ENCODE data around the gene PHF2.

DNA sequence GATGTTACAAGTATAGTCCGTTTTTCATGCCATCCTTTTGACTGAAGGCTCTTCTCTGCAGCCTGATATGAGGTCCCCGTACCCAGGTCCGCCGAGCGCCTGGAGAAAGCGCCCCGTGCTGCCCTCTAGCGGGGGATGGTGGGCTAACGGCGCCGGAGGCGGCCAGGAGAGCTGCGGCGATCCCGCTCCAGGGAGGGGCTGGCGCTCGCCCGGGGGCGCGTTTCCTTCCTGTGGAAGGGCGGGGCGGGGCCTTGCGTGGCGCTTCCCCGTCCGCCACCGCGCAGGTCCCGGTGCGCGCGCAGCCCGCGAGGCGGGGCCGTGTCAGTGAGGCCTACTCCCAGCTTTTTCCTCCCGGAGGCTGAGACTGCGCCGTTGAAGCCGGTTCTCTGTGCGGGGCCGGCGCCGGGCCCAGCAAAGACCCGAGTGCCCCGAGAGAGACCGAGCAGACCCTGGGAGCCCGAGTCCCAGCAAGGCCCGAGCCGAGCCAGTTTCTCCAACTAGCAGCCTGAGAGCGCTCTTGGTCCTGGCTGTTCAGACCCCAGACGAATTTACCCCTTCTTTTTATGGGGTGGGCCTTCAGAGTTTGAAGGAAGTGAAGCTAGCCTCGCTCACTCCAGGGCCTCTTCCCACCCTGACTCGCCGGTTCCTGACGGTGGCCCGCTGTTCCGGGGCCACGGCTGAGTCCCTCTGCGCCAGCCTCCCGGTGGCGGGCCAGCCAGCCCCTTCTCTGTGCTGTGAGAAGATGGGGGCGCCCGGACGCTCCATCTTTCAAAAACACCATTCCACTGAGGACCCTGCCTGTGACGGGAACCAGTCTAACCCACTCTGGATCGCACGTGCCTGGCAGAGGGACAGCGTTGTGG lies 9.7 kb upstream of the PHF2 start:
- TF ChIP-seq, protein P1, sequence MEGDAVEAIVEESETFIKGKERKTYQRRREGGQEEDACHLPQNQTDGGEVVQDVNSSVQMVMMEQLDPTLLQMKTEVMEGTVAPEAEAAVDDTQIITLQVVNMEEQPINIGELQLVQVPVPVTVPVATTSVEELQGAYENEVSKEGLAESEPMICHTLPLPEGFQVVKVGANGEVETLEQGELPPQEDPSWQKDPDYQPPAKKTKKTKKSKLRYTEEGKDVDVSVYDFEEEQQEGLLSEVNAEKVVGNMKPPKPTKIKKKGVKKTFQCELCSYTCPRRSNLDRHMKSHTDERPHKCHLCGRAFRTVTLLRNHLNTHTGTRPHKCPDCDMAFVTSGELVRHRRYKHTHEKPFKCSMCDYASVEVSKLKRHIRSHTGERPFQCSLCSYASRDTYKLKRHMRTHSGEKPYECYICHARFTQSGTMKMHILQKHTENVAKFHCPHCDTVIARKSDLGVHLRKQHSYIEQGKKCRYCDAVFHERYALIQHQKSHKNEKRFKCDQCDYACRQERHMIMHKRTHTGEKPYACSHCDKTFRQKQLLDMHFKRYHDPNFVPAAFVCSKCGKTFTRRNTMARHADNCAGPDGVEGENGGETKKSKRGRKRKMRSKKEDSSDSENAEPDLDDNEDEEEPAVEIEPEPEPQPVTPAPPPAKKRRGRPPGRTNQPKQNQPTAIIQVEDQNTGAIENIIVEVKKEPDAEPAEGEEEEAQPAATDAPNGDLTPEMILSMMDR (IDR thresholded peaks at IDR 0.05; ENCODE audit: low read depth, low read length): peak; percentile 86
- TF ChIP-seq EZH2phosphoT487 (IDR thresholded peaks at IDR 0.05; ENCODE audit: low read depth): no peak

All from OCI-LY3 (cell line).